ENCODE data around the gene PSMG3. TPM values are rescaled to one million over a fixed set of nuclear protein-coding genes. Genes with fewer than 3 reads are reported as not detected.

Gene PSMG3
- total and polyA plus RNA-seq, 2 donors = 56.0 to 85.2 TPM

DNA sequence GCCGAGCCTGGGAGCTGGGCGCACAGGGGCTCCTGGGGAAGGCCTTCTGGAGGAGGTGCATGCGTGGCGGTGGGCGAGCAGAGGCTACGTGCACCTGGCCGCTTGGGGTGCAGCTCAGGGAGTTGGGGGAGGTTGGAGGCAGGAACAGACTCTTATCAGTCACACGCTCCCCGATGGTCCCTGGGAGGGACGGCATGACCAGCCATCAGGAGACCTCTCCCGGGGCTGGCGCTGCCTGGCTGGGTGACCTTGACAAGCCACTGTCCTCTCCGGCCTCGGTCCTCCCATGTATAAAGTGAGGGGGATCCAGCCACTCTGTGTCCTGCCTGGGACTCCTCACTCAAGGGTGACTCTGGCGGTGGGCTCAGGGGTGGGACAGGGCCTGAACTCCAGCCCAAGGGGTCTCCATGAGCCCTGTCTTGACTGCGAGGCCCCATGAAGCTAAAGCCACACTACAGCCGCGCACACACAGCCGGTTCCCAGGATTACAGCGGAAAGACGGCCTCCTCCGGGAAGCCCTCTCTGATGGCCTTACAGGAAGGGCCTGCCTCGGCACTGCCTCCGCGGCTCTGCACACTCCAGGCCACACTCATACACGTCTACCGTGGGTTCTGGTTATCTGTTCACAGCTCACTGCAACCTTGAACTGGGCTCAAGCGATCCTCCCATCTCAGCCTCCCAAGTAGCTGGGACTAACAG is 16.2 kb downstream of the PSMG3 start:
- Histone ChIP-seq H3K27ac (ENCODE audit: low read depth in 1 of 2, low read length in 1 of 2) (no peak overlapping the region), H3K36me3 (ENCODE audit: control insufficient read depth in 2 of 2, insufficient read depth in 2 of 2, low read length in 1 of 2) (no peaks in the 10 kb centered on the region), H3K4me3 (ENCODE audit: low read length in 2 of 2) (no peak overlapping the region), H3K9me3 (ENCODE audit: control insufficient read depth in 2 of 2, insufficient read depth in 1 of 2, low read length in 1 of 2) (peaks cover 0 to 4% of the 10 kb centered on the region in 2 donors), H3K27me3 (ENCODE audit: control insufficient read depth in 2 of 2, insufficient read depth in 1 of 2, low read length in 1 of 2) (no peaks in the 10 kb centered on the region), H3K4me1 (ENCODE audit: control insufficient read depth in 2 of 2, insufficient read depth in 2 of 2, low read length in 2 of 2) (peaks cover 13 to 29% of the 10 kb centered on the region in 2 donors)
- DNase-seq (ENCODE audit: low read depth in 6 of 9, low spot score in 9 of 9) = no peak
- WGBS = 95% methylated on average over 28 of the region's 28 CpGs

DNA sequence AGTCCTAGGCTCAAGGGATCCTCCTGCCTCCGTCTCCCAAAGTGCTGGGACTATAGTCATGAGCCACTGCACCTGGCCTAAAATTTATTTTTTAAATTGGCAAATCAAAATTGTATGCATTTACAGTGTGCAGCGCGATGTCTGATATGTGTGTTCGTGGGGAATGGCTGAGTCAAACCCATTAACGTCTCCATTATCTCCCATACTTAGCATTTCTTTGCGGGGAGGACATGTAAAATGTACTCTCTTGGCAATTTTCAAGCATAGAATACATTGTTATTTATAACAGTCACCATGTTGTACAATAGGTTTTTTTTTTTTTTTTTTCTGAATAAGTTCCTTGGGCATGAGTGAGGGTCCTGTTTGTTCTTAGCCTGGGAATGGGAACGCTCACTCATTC is 17.6 kb downstream of the PSMG3 start:
- DNase-seq (ENCODE audit: low read depth in 6 of 9, low spot score in 9 of 9) = no peak
- H3K36me3 ChIP-seq (ENCODE audit: control insufficient read depth in 2 of 2, insufficient read depth in 2 of 2, low read length in 1 of 2) = peaks cover 0 to 7% of the 10 kb centered on the region in 2 donors
- H3K27me3 ChIP-seq (ENCODE audit: control insufficient read depth in 2 of 2, insufficient read depth in 1 of 2, low read length in 1 of 2) = no peaks in the 10 kb centered on the region
- peaks cover 13 to 26% of the 10 kb centered on the region in 2 donors for H3K4me1 ChIP-seq (ENCODE audit: control insufficient read depth in 2 of 2, insufficient read depth in 2 of 2, low read length in 2 of 2)
- H3K27ac ChIP-seq (ENCODE audit: low read depth in 1 of 2, low read length in 1 of 2) = no peak overlapping the region
- peaks cover 0 to 4% of the 10 kb centered on the region in 2 donors for H3K9me3 ChIP-seq (ENCODE audit: control insufficient read depth in 2 of 2, insufficient read depth in 1 of 2, low read length in 1 of 2)
- no peak overlapping the region for H3K4me3 ChIP-seq (ENCODE audit: low read length in 2 of 2)
- WGBS = 98% methylated on average over 7 of the region's 7 CpGs

DNA sequence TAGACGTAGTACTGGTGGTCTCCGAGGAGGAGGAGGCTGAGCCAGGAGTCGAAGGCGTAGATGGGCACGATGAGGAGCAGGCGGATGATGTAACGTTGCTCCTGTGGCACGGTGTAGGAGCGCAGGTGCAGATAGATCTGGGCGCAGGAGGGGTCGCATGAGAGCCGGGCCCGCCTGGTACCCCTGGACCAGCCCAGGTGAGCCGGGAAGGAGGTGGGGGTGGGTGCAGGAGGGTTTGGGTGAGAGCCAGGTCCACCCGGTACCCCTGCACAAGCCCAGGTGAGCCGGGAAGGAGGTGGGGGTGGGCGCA is 19.0 kb downstream of the PSMG3 start:
- Histone ChIP-seq H3K36me3 (ENCODE audit: control insufficient read depth in 2 of 2, insufficient read depth in 2 of 2, low read length in 1 of 2) (peaks cover 0 to 15% of the 10 kb centered on the region in 2 donors), H3K27ac (ENCODE audit: low read depth in 1 of 2, low read length in 1 of 2) (no peak overlapping the region), H3K9me3 (ENCODE audit: control insufficient read depth in 2 of 2, insufficient read depth in 1 of 2, low read length in 1 of 2) (no peaks in the 10 kb centered on the region), H3K4me3 (ENCODE audit: low read length in 2 of 2) (no peak overlapping the region), H3K27me3 (ENCODE audit: control insufficient read depth in 2 of 2, insufficient read depth in 1 of 2, low read length in 1 of 2) (no peaks in the 10 kb centered on the region), H3K4me1 (ENCODE audit: control insufficient read depth in 2 of 2, insufficient read depth in 2 of 2, low read length in 2 of 2) (peaks cover 7 to 12% of the 10 kb centered on the region in 2 donors)
- DNase-seq (ENCODE audit: low read depth in 6 of 9, low spot score in 9 of 9) = no peak
- WGBS = 96% methylated on average over 17 of the region's 17 CpGs

DNA sequence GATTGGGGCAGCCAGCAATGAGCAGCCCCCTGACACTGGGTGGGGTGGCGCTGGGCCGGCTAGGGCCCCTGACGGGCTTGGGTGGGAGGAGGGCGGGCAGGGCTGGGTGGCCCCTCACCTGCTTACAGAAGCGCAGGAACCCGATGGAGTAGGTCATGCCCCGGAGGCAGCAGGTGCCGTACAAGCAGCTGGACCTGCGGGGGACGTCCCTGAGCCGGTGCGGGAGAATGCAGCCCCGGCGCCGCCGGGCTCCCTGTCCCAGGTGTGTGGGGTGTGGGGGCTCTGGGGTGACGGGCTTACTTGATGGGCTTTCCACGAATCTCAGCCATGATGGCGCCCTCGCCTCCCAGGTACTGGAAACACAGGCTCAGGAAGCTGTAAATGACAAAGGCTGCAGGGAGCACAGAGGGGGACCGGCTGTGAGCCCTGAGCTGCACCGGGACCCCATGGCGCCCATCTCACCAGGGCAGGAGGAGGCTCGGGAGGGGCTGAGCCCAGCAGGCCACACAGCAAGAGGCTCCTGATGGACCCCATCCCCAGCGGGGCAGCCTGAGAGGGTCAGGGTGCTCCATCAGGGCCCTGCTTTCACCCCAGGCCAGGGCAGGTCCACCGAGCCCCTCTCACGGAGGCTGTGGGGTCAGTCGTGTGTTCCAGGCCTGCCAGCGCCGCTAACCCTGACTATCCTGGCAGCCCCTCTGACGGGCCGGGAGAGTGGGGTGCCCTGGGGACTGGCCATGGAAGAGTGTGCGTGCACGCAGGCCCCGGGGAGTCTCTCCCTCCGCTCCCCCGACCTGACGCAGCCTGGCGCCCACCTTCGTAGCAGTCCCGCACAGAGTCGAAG is 19.6 kb downstream of the PSMG3 start:
- no peak overlapping the region for H3K27ac ChIP-seq (ENCODE audit: low read depth in 1 of 2, low read length in 1 of 2)
- no peak for DNase-seq (ENCODE audit: low read depth in 6 of 9, low spot score in 9 of 9)
- H3K36me3 ChIP-seq (ENCODE audit: control insufficient read depth in 2 of 2, insufficient read depth in 2 of 2, low read length in 1 of 2) = peaks cover 4 to 21% of the 10 kb centered on the region in 2 donors
- no peaks in the 10 kb centered on the region for H3K9me3 ChIP-seq (ENCODE audit: control insufficient read depth in 2 of 2, insufficient read depth in 1 of 2, low read length in 1 of 2)
- WGBS = 96% methylated on average over 42 of the region's 42 CpGs
- no peaks in the 10 kb centered on the region for H3K27me3 ChIP-seq (ENCODE audit: control insufficient read depth in 2 of 2, insufficient read depth in 1 of 2, low read length in 1 of 2)
- peaks cover 2 to 7% of the 10 kb centered on the region in 2 donors for H3K4me1 ChIP-seq (ENCODE audit: control insufficient read depth in 2 of 2, insufficient read depth in 2 of 2, low read length in 2 of 2)
- H3K4me3 ChIP-seq (ENCODE audit: low read length in 2 of 2) = no peak overlapping the region

DNA sequence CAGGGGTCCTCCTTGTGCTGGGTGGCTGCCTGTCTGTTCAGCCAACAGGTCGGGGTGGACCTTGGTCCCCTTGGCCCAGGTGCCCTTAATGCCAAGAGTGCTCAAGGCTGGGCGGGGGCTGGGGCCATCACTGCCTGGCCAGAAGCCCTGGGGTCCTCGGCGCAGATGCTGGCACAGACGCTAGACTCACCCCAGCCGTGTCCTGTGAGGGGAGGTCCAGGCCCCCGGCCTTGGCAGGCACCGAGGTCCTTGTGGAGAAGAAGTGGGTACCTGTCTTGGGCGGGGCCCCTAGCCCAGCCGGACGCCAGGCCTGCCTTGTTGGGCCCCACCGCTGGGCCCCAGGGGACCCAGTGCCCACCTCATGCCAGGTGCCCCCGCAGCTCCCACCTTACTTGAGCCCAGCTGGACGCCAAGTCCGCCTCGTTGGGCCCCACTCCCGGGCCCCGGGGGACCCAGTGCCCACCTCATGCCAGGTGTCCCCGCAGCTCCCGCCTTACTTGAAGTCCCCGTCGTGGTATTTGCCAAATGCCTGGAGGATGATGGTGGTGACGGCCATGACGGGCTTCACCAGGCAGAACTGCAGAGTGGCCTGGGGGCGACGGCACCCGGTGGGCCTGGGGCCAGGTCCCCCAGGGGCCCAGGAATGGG is 20.4 kb downstream of the PSMG3 start:
- DNase-seq (ENCODE audit: low read depth in 6 of 9, low spot score in 9 of 9) = no peak
- Histone ChIP-seq H3K36me3 (ENCODE audit: control insufficient read depth in 2 of 2, insufficient read depth in 2 of 2, low read length in 1 of 2) (peaks cover 10 to 28% of the 10 kb centered on the region in 2 donors), H3K9me3 (ENCODE audit: control insufficient read depth in 2 of 2, insufficient read depth in 1 of 2, low read length in 1 of 2) (no peaks in the 10 kb centered on the region), H3K4me1 (ENCODE audit: control insufficient read depth in 2 of 2, insufficient read depth in 2 of 2, low read length in 2 of 2) (peaks cover 0 to 2% of the 10 kb centered on the region in 2 donors), H3K4me3 (ENCODE audit: low read length in 2 of 2) (no peak overlapping the region), H3K27me3 (ENCODE audit: control insufficient read depth in 2 of 2, insufficient read depth in 1 of 2, low read length in 1 of 2) (no peaks in the 10 kb centered on the region), H3K27ac (ENCODE audit: low read depth in 1 of 2, low read length in 1 of 2) (no peak overlapping the region)
- 96% methylated on average over 27 of the region's 27 CpGs for WGBS

DNA sequence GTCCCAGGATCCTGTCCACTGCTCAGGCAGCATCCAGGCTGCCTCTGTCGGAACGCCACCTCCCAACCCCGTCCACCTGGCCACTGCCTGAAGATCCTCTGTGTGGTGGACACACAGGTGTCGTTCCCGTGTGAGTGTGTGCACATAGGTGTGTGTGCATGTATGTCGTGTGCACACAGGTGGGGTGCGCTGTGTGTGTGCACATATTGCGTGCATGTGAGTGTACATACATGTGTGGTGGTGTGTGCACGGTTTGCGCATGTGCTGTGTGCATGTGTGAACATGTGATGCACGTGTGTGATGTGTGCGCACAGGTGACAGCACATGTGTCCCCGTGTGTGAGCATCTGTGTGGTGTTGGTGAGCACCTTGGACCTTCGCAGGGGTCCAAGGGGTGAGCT is 20.9 kb downstream of the PSMG3 start:
- Histone ChIP-seq H3K9me3 (ENCODE audit: control insufficient read depth in 2 of 2, insufficient read depth in 1 of 2, low read length in 1 of 2) (no peaks in the 10 kb centered on the region), H3K4me3 (ENCODE audit: low read length in 2 of 2) (no peak overlapping the region), H3K36me3 (ENCODE audit: control insufficient read depth in 2 of 2, insufficient read depth in 2 of 2, low read length in 1 of 2) (peaks cover 16 to 34% of the 10 kb centered on the region in 2 donors), H3K4me1 (ENCODE audit: control insufficient read depth in 2 of 2, insufficient read depth in 2 of 2, low read length in 2 of 2) (peaks cover 0 to 4% of the 10 kb centered on the region in 2 donors), H3K27me3 (ENCODE audit: control insufficient read depth in 2 of 2, insufficient read depth in 1 of 2, low read length in 1 of 2) (no peaks in the 10 kb centered on the region), H3K27ac (ENCODE audit: low read depth in 1 of 2, low read length in 1 of 2) (no peak overlapping the region)
- WGBS = 95% methylated on average over 14 of the region's 14 CpGs
- no peak for DNase-seq (ENCODE audit: low read depth in 6 of 9, low spot score in 9 of 9)

DNA sequence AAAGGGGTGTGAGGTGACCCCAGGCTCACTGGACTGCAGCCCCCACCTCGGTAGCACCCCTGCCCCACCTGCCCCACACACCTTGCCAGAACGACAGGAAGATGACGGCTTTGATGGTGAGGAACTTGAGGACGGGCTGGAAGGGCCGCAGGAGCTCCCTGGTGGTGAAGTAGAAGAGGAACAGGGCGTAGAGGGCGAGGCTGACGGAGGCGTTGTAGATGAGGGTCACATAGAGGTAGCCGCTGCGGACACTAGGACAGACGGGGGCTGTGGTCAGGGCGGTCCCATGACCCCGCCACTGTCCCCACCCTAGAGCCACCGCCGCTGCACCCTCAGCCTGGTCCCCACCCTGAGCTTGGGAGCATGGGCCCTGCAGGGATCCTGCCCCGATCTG is 21.4 kb downstream of the PSMG3 start:
- Histone ChIP-seq H3K27ac (ENCODE audit: low read depth in 1 of 2, low read length in 1 of 2) (no peak overlapping the region), H3K27me3 (ENCODE audit: control insufficient read depth in 2 of 2, insufficient read depth in 1 of 2, low read length in 1 of 2) (no peaks in the 10 kb centered on the region), H3K4me3 (ENCODE audit: low read length in 2 of 2) (no peak overlapping the region), H3K9me3 (ENCODE audit: control insufficient read depth in 2 of 2, insufficient read depth in 1 of 2, low read length in 1 of 2) (no peaks in the 10 kb centered on the region), H3K4me1 (ENCODE audit: control insufficient read depth in 2 of 2, insufficient read depth in 2 of 2, low read length in 2 of 2) (peaks cover 0 to 4% of the 10 kb centered on the region in 2 donors), H3K36me3 (ENCODE audit: control insufficient read depth in 2 of 2, insufficient read depth in 2 of 2, low read length in 1 of 2) (peaks cover 19 to 39% of the 10 kb centered on the region in 2 donors)
- 84% methylated on average over 17 of the region's 17 CpGs for WGBS
- DNase-seq (ENCODE audit: low read depth in 6 of 9, low spot score in 9 of 9) = no peak

DNA sequence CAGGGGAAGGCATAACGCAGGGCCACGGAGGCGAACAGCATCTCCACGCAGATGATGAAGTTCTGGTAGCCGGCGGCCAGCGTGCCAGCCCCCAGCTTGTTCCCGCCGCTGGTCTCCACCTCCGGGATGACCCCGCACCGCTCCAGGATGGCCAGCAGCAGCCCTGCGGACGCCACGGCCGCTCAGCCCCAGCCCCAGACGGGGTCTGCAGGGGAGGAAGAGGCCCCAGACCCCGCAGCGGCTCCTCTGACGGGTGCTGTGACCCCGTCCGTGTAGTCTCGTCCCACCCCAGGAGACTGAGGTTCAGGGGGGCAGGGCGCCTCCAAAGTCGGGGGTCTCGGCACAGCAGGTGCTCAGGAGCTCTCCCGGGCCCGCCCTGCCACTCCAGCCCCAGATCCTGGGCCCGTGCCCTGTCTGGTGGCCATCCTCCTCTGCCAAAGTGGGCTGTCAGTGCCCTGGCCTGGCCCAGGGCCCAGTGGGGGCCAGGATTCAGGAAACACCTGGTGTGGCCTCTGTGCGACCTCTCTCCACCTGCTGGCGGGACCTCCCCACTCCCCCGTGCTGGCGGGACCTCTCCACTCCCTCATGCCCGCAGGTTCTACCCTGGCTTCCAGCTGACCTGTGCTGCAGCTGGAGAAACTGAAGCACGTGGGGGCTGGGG is 21.9 kb downstream of the PSMG3 start:
- Histone ChIP-seq H3K4me3 (ENCODE audit: low read length in 2 of 2) (no peak overlapping the region), H3K4me1 (ENCODE audit: control insufficient read depth in 2 of 2, insufficient read depth in 2 of 2, low read length in 2 of 2) (peaks cover 0 to 4% of the 10 kb centered on the region in 2 donors), H3K27ac (ENCODE audit: low read depth in 1 of 2, low read length in 1 of 2) (no peak overlapping the region), H3K36me3 (ENCODE audit: control insufficient read depth in 2 of 2, insufficient read depth in 2 of 2, low read length in 1 of 2) (peaks cover 25 to 44% of the 10 kb centered on the region in 2 donors), H3K9me3 (ENCODE audit: control insufficient read depth in 2 of 2, insufficient read depth in 1 of 2, low read length in 1 of 2) (no peaks in the 10 kb centered on the region), H3K27me3 (ENCODE audit: control insufficient read depth in 2 of 2, insufficient read depth in 1 of 2, low read length in 1 of 2) (no peaks in the 10 kb centered on the region)
- DNase-seq (ENCODE audit: low read depth in 6 of 9, low spot score in 9 of 9) = no peak
- 91% methylated on average over 35 of the region's 35 CpGs for WGBS
